Putamen (tissue), 1 donor: ENCODE measurements around the gene LBX1.

Experiments
- DNase-seq: peaks from one replicate; pipeline ENCODE4 v3.0.0-alpha.2; 2016; ENCODE audit warnings: low spot score

Gene LBX1

DNA sequence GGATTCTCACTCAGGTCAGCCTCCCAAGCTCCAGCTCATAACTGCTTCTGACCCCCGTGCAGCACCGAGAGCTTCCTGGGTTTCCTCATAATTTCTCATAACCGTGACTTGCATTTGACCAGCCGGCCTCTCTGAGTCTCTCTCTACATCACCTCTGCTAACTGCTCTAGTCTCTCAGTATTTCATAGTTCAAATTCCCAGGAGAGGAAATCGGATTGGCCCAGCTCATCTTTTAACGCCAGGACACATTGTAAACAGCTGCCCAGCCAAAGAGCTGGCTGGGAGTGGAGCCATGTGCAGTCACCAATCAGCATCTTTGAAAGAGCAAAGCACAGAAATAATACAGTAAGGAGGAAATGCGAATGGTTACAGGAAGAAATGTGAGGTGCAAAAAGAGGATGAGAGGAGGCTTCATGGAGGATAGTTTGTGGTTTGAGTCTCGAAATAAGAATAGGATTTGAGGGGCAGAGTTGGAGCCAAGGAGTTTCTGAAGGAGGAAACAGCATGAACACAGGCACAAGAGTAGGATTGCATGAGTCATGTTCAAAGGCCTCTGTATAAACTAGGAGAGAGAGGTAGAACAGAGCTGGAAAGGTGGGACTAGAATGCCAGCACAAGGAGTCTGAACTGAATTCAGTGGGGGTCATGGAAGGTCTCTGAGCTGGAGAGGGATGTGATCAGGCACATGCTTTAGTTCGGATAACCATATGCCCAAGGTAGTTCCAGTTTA is 15.2 kb upstream of the LBX1 start:
- no peak for DNase-seq

DNA sequence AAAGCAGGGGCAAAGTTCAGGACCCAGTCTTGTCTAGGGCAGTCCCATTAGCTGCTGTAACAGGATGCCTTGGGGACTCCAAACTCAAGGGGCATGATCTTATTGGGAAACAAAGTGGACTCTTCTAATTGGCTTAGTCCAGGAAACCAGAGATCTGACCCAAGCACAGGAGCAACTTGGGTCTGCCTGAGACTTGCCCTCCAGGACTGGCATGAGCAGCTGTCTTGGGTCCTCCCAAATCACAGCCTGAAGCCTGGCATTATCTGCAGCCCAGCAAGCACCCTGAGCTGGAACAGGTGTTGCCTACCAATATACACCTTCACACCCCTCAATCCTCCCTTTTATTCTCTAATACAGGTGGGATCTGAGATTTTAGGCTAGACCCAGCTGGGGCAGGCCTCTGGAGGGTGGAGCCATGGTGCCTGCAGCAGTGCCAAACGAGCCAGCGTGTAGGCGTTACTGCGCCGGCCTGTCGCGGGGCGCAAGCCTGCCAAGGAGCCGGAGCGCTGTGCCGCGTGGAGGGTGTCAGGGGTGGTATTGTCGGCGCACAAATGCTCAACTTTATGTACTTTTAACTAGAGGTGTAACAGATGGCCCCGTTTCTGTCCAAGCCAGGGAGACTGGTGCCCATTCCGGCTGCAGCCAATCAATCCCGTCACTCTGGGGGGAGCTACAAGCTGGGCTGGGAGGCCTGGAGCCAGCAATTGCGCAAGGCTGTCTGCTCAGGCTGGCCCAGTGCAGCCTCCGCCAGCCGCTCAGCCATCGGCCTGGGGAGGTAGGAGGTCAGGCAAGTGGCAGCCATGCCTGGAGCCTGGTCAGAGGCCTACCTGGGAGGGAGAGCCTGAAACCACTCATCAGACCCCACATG is 12.8 kb upstream of the LBX1 start:
- no peak for DNase-seq

DNA sequence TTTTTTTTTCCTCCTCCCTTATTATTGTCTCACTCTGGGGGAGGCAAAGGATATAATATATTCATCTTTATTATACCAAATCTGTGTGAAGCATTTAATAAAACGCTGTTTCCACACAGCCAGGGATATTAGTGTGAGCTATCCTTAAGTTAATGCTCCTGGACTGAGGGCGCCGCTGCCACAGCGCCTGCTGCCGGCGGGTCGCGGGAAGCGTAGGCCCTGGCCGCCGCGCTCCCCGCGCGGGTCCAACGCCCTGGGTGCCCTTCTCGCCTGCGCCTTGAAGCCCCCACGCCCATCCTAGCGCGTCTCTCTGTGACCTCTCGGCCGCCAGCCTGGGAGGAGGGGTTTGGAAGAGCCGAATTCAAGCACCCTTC is 9.5 kb upstream of the LBX1 start:
- DNase-seq = no peak

DNA sequence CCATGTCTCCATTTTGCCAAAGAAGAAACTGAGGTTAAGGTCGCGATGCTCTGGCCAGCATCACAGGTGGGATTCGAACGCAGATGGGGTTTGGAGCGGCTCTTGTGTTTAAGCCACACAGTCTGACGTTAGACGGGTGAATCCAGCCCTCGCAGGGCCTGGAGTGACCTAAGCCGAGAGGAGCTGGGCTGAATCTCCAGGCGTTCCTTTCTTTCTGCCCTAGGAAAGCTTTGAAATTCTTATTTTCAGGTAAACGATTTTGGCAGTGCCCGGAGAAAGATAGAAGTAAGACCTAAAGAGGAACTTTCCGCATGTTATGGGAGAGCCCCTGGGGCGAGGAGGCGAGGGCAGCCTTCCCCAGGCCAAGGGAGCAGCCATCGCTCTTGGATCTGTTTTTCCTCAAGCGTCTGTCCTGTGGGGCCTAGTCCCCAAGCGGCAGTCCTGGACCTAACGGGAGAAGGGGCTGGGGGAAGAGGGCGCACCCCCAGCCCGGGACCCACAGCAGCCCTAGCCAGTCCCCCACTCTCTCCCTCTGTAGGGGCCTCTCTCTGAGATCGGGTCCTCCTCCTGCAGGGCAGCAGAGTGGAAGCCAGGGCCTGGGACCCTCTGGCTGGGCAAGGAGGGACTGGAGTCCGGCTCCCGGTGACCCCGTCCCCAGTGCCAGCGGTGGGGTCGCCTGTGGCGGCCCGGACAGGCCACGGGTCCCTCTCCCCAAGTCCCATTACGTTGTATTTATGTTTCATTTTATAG is 8.9 kb upstream of the LBX1 start:
- DNase-seq = no peak

DNA sequence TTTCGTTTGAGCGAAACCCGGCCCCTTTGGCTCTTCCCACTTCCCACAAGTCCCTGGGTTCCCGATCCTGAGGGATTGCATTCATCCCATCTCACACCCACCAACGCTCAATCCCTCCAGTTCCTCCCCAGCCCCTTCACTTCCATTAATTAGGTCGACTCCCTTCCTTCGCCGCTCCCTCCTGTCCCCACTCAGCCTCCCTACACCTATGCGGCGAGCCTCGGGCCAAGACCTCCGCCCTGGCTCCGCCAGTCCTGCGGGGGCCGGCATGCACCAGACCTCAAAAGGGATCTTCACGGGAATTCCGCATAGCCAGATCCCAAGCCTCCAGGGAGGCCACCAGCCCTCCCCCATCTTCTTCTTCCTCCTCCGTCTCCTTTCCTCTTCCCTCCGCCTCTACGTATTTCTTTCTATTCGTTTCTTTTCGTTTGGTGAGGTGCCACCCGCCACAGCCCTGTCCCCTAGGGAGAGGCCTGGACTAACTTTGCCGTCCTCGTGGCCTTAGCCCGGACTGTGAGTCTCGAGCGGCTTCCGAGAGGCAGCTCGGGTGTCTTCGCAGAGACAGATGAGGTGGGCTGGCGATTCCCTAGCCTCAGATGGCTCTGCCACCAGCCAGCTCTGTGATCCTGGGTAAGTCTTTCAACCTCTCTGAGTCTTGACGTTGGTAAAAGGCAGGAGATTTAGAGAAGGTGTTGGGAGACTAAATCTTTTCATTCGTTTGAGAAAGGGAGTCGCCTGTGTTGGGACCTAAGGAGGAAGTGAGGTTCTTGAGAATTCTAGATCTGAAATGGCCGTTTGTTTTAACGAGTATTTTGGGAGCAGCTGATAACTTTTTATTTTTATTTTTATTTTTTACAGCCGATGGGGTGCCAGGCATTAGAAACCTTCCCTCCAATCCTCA is 8.1 kb upstream of the LBX1 start:
- DNase-seq = no peak

DNA sequence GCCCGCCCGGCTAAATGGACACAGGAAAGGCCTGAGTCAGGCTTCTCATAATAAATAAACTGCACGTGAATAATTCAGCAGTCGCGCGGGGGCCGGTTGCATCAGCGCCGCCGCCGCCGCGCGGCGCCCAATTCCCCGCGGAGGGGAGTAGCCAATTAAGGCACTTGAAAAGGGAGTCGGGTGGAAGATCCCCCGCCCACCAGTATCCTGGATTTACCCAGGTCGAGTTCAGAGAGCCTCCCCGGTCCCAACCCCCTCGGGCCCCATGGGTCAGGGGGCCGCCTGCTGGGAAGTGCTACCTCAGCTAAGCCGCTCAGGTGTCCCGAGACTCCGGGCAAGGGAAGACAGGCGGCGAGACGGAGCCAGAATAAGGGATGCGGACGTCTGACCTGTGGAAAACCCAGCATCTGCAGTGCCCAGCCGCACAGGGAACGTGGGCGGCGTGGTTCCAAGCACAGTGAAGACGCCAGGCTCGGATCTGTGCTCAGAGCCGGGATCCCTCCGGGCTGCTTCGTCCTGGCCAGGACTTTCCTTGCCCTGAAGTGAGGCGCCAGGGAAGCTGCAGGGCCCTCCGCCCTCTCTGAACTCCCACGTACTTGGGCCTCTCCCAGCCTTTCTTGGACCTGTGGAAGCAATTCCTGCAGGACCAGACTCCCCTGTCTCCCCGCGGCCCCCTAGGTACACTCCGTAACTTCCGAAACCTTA is 7.3 kb upstream of the LBX1 start:
- no peak for DNase-seq

DNA sequence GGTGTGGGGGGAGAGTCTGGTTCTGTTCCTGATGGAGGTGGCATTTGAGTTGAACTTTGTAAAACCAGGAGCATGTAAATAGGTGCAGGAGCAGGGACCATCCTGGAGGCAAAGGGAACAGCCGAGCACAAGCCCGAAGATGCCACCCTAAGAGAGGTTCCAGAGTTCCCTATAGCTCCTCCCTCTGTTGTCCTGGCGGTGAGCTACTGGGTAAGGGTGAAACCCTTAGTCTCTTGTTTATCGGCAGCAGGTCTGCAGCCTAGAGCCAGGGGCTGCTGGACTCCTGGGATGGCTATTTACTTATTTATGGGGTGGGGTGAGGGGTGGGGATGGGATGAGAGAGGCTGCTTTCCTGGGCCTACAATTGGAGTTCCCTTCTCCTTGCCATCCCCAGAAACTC is 6.5 kb upstream of the LBX1 start:
- DNase-seq = no peak

DNA sequence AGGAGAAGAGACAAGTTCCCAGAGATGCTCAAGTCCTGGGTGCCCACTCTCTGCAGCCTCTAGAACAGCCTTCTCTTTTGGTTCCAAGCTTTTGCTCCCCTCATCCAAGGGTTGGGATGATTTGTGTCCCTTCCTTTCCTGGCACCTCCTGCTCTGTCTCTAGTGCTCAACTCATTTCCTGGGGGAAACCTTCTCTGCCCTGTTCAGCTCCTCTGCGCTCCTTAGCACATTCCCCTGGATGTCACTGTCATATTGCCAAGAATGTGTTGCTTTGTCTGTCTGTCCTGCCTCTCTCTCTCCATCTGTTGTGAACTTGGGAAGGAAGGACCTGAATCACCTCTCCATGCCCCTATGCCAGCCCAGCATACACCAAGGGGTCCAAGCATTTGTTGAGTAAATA is 5.1 kb upstream of the LBX1 start:
- DNase-seq = no peak

DNA sequence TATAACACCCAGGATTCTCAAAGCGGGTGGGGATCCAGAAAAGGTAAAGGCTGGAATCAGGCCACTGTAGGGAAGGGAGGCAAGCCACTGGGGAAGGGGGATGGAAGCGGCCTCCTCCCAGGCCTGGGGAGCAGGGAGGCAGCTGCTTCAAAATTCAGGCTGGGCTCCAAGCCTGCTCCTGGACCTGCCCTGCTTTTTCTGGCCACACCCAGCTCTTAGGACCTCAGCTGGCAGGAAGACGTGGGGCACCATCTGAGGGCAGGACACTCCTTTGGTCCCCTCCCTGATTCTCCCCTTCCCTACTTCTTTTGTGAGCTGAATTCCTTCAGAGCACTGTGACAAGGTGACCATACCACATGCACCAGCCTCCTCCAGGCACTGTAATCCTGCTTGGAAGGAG is 4.6 kb upstream of the LBX1 start:
- no peak for DNase-seq

DNA sequence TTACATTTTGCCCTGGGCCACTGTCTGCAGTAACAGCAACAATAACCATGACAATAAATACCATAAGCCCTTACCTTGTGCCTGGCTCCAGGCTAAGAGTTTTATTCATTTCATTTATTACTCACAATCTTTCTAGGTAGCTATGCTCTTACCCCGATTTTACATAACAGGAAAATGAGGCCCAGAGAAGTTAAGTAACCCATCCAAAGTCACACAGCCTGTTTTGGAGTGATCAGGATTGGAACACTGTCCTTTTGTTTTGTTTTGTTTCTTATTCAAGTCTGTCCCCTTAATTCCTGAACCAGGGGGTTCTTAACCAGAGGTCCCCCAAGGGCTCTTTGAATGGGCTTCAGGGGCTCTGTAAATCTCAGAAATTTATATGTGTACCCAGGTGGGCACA is 4.2 kb upstream of the LBX1 start:
- no peak for DNase-seq

DNA sequence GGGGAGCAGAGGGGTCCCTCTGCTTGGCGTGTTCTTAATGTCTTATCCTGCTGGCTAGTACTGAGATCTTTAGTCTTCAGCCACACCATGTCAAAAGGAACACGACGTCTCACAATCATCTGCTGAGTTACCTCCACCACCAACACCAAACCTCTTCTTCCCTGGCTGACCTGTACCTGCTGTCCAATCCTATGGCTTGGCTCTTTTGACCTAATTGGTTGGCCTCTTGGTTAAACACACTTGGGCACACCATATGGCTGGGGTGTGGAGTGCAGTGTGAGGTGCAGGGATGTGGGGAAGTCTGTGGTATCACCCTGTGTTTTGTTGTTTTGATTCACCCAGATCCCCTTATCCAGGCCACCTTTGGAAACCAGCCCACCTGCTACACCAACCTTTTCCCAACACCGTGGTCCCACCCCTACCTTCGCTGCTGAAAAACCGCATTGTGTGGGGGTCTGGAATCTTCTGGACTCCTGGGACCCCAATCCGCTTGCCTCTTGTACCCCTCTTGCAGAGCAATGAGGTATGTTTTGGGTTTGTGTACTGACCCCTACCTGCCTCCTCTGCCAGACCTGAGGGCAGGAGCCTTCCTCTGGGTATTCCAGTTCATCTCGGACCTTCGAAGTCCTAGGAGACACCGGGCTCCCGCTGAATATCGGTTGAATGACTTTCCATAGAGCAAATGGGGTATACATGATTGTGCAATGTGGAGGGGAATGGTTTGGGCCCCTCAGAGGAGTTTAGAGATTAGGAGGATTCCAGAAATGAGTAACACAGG is 2.8 kb upstream of the LBX1 start:
- no peak for DNase-seq

DNA sequence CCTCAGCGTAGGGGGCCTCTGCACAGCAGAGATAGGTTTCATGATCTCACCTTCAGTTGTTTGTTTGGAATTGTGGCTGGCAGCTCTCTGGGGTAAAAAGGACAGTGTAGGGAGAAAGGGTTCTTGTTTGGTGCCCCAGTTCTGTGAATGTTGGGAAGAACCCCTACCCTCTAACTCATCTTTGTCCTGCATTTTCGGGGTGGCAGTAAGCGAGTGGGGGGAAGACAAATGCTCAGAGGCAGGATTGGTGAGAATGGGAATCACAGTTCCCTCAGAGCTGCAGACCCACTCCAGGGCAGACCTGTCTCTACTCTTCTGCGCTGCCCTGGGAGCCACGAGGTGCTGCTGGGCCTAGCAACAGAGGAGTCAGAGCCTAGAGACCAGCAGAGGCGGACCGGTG is 1.8 kb upstream of the LBX1 start:
- DNase-seq = no peak

DNA sequence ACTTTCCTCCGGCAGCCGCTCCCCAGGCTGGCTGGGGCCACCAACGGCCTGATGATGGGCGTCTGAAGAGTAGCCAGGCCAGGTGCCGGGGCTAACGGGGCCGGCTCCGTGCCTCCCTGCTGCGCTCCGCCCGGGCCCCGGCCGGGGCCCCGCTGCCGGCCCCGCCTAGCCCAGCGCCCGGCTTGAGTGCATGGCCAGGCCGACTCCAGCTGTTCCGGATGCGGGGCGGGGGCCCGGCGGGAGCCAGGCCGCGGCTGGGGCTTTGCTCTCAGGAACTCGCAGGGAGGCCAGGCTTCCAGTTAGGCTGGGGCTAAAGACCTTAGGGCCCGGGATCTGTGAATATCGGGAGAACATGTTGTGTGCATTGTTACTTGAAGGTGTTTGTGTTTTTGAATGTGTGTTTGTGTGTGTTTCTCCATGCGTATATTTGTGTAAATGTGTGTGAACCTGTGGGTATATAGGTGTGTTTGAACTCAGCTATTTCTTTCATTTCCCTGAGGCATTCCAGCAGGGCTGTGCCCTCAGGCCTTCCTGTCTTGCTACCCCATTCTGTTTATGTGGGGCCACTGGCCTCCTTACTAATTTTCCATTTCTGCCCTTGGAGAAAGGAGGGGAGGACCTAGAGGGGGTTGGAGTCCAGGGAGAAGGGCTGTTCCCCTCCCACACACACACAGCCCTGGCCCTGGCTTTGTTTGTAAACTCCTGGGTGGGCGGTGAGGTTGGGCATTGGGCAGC is 1.1 kb upstream of the LBX1 start:
- no peak for DNase-seq

DNA sequence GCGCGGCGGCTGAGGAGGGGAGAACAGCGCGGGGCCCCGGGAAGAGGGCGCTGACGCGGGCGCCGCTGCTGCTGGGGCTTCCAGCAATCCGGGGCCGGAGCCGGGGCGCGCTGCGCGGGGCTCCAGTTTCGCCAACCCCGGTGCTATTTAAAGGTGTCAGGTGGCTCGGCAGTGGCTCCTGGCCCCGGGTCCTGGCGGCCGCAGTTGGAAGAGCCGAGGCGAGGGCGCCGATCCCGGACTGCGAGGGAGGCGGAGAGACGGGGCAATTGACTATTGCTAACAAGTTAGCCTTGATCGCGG is 347 bp downstream of the LBX1 start:
- DNase-seq = no peak

DNA sequence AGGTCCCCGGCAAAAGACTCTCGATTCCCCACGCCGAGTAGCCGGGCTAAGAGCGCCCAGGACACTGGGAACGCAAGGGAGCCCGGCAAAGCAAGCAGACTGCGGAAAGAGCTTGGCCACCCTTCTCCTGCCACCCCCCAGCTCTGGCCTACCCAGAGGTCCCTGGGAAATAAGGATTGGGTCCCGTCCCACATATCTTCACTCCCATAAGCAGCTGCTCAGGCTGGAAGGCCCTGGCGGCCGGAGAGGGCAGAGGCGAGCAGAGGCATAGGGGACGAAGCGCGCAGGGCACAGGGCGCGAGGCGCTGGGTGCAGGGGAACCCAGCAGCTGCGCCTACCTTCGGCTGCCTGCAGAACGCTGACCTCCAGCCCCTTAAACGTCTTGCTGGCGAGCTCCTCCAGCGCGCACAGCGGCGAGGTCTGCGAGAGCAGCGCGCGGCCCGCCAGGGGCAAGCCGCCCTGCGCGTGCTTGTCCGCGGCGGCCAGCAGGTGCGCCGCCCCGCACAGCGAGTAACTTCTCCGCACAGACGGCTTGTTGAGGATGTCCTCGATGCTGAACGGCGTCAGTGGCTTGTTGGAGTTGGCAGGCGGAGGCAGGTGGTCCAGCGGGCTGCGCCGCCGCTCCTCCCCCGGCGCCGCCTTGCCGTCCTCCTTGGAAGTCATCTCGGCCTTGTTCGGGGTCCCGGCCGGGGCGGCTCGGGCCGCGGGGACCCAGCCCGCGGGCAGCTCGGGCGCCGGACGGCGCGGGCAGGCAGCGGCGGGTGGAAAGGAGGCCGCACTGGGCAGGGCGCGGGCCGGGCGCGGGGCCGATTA is 904 bp downstream of the LBX1 start:
- no peak for DNase-seq

DNA sequence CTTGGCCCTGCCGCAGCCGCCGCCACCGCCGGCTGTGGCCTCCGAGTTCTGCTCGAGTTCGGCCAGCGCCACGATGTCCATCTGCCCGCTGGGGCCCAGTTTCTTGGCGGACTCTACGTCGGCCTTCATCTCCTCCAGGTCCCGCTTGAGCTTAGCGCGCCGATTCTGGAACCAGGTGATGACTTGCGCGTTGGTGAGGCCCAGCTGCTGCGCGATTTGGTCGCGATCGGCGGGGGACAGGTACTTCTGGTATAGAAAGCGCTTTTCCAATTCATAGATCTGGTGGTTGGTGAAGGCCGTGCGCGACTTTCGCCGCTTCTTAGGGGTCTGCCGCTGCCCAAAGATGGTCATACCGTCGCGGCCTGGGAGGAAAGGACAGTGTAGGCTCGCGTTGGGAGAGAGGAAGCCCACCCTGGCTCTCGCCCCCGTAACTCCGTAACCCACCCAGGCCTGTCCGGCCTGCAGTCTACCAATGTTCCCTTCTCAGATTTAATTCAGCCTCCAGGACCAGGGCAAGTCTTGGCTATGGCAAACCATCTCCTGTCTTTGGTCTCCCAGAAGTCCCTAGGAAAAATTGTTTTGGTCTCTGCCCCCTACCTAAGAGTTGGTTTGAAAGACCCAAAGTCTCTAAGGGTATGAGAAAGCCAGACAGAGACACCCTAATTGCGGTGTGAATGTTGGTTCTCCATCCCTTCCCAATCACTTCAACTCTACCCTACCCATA is 1.7 kb downstream of the LBX1 start:
- DNase-seq = no peak

DNA sequence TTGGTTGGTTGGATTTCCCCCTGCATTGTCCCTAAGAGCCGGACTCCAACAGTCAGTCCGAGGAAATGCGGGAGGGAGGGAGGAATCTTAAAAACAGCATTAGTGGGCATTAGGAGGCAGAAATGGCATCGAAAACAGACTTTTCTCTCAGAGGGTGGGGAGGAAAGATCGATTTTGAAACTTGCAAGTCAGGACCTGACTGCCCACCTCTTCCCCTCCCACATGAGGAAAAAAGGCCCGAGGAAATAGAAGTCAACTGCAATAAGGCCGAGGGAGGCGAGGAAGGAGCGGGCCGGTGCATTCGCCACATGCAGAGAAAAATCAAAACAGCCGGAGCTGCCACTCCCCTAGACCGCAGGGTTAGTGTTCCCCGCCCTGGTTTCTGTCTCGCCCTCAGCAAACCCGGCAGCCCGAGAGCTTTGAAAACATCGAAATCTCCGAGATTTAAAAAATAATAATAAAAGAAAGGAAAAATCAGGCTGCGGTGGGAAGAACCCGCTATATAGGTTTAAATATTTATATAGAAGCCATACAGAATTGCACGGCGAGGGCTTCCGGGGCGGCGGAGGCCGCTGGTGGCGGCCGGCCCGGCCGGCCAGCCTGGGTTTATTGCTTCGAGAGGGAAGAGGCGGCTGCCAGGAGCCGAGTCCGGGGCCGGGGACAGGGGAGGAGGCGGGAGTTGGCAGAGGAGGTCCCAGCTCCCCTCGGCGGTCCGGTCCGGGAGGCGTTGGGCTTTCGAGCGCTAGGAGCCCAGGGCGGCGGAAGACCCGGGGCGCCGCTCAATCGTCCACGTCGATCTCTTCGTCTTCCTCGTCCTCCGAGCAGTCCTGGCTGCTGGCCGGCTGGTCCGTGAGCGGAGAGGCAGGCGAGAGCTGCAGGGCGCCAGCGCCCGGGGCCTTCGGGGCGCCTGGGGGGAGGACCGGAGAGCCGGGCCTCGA is 2.5 kb downstream of the LBX1 start:
- DNase-seq = no peak
